HCT116 (cell line): ENCODE results near the gene SPATA21. TPM values are rescaled to one million over a fixed set of nuclear protein-coding genes. Genes with fewer than 3 reads are reported as not detected.

Source experiments
- ATAC-seq: fragments of 200-7000 bp; cut with Tn5 transposase; 2 replicates; pipeline ENCODE4 v1.9.1; 2020; ENCODE audit warnings: mild to moderate bottlenecking, moderate library complexity
- BruUV-seq: library from RNA; stranded (reverse); fragments of 400-500 nt; replicated peaks from 2 replicates; lab custom pipeline; 2021; lab: Mats Ljungman, UMichigan
- CTCF ChIA-PET: fragments of 300-600 bp; sonication (Branson Sonifier 250); formaldehyde crosslinking; loops from one replicate; lab custom pipeline; 2021; ENCODE audit warnings: antibody characterized with exemption; lab: Charles Lee
- POLR2A ChIA-PET: fragments of 300-600, 350-600 bp; sonication (Branson Sonifier 250); formaldehyde crosslinking; loops from one replicate; lab custom pipeline; 2021; ENCODE audit warnings: antibody characterized with exemption; lab: Charles Lee
- RAD21 ChIA-PET, 2 experiments: fragments of 300-600 bp; sonication (Branson Sonifier 250); formaldehyde crosslinking; loops; one replicate each; lab custom pipeline; 2023; ENCODE audit warnings: low total read pairs in 2 of 2; ENCODE audit not compliant: uncharacterized antibody in 2 of 2, unreplicated experiment in 2 of 2, low non-redundant PET in 1 of 2; lab: Charles Lee
- DNase-seq: peaks from one replicate; pipeline ENCODE4 v3.0.0-alpha.2; 2010; ENCODE audit warnings: low read depth, low spot score
- H2AFZ ChIP-seq: fragments of 200-600 bp; shearing (Covaris generic), sonication (generic); 2 replicates; pipeline ENCODE4 v1.6.1; 2017; ENCODE audit warnings: low read depth, mixed run types, mixed read lengths, antibody characterized with exemption, low read length; ENCODE audit not compliant: poor library complexity, severe bottlenecking
- H3K27ac ChIP-seq: 2 replicates; pipeline ENCODE4 v1.5.1; 2012; ENCODE audit warnings: low read depth, low read length
- H3K27me3 ChIP-seq: fragments of 200-600 bp; sonication (generic); 2 replicates; pipeline ENCODE4 v1.6.1; 2016; ENCODE audit warnings: mixed run types, low read length, mixed read lengths; ENCODE audit not compliant: insufficient read depth
- H3K36me3 ChIP-seq, 2 experiments: fragments of 200-500 bp in 1 of 2; fragments of 200-600 bp in 1 of 2; sonication (Bioruptor generic) in 1 of 2; sonication (generic) in 1 of 2; 2 replicates each; pipeline versions ENCODE4 v1.5.1 to v1.6.1; 2014 to 2016; ENCODE audit warnings: low read length in 2 of 2, inconsistent platforms in 1 of 2, mixed read lengths in 1 of 2, mixed run types in 1 of 2; ENCODE audit not compliant: insufficient read depth in 2 of 2, control insufficient read depth in 1 of 2
- H3K4me1 ChIP-seq, 2 experiments: fragments of 200-600 bp in 1 of 2; sonication (generic) in 1 of 2; 2 replicates each; pipeline versions ENCODE4 v1.5.1 to v1.6.1; 2012 to 2017; ENCODE audit warnings: low read length in 2 of 2, inconsistent platforms in 1 of 2, mild to moderate bottlenecking in 1 of 2, mixed read lengths in 1 of 2, mixed run types in 1 of 2, moderate library complexity in 1 of 2; ENCODE audit not compliant: insufficient read depth in 2 of 2, control insufficient read depth in 1 of 2
- H3K4me2 ChIP-seq: fragments of 200-600 bp; sonication (generic); 2 replicates; pipeline ENCODE4 v1.6.1; 2017; ENCODE audit warnings: mixed run types, low read length, mixed read lengths
- H3K4me3 ChIP-seq, 2 experiments: fragments of 200-600 bp in 1 of 2; sonication (generic) in 1 of 2; replicated peaks in 1 of 2; 2 replicates each; pipeline ENCODE4 v1.5.1; 2011 to 2016; ENCODE audit warnings: low read length in 2 of 2, control low read depth in 1 of 2, low read depth in 1 of 2, mild to moderate bottlenecking in 1 of 2, mixed read lengths in 1 of 2, mixed run types in 1 of 2
- H3K79me2 ChIP-seq: fragments of 200-600 bp; sonication (generic); 2 replicates; pipeline ENCODE4 v1.6.1; 2017; ENCODE audit warnings: mild to moderate bottlenecking, mixed run types, low read length, moderate library complexity, mixed read lengths; ENCODE audit not compliant: insufficient read depth
- H3K9ac ChIP-seq: fragments of 200-600 bp; sonication (generic); 2 replicates; pipeline ENCODE4 v1.6.1; 2016; ENCODE audit warnings: low read length, mixed read lengths
- H3K9me2 ChIP-seq: fragments of 200-600 bp; sonication (generic), shearing (Covaris generic); 2 replicates; pipeline ENCODE4 v1.6.1; 2017; ENCODE audit warnings: mixed run types, mild to moderate bottlenecking, moderate library complexity; ENCODE audit not compliant: insufficient read depth
- H3K9me3 ChIP-seq, 2 experiments: fragments of 200-500 bp in 1 of 2; fragments of 200-600 bp in 1 of 2; sonication (Bioruptor generic) in 1 of 2; sonication (generic) in 1 of 2; 2 replicates each; pipeline ENCODE4 v1.6.1; 2014 to 2017; ENCODE audit warnings: low read length in 2 of 2, mixed read lengths in 2 of 2, inconsistent platforms in 1 of 2, low read depth in 1 of 2, mild to moderate bottlenecking in 1 of 2, mixed run types in 1 of 2, moderate library complexity in 1 of 2; ENCODE audit not compliant: control insufficient read depth in 1 of 2, insufficient read depth in 1 of 2
- H4K20me1 ChIP-seq: fragments of 200-600 bp; sonication (generic), shearing (Covaris generic); 2 replicates; pipeline ENCODE4 v1.6.1; 2017; ENCODE audit warnings: mixed run types, mild to moderate bottlenecking, moderate library complexity; ENCODE audit not compliant: insufficient read depth
- ATF3 ChIP-seq: IDR thresholded peaks from 2 replicates; pipeline ENCODE4 v1.6.1; 2012
- CBX3 ChIP-seq: IDR thresholded peaks from 2 replicates; pipeline ENCODE4 v1.6.1; 2012; ENCODE audit warnings: low read depth
- CEBPB ChIP-seq: IDR thresholded peaks from 2 replicates; pipeline ENCODE4 v1.6.1; 2012; ENCODE audit warnings: low read depth
- EGR1 ChIP-seq: IDR thresholded peaks from 2 replicates; pipeline ENCODE4 v1.6.1; 2012; ENCODE audit warnings: low read depth
- FOSL1 ChIP-seq: IDR thresholded peaks from 2 replicates; pipeline ENCODE4 v1.6.1; 2012; ENCODE audit warnings: low read depth
- JUND ChIP-seq: IDR thresholded peaks from 2 replicates; pipeline ENCODE4 v1.6.1; 2012
- POLR2A ChIP-seq: IDR thresholded peaks from 2 replicates; pipeline ENCODE4 v1.7.0; 2011; ENCODE audit warnings: borderline replicate concordance; ENCODE audit not compliant: insufficient read depth, insufficient read length; ENCODE audit errors: extremely low read depth
- ZFX ChIP-seq: fragments of 450-650 bp; IDR thresholded peaks from 2 replicates; pipeline ENCODE4 v1.6.1; 2017
- ZNF274 ChIP-seq: fragments of 200-500 bp; sonication (Bioruptor generic); IDR thresholded peaks from 2 replicates; pipeline ENCODE4 v1.6.1; 2014; ENCODE audit warnings: mild to moderate bottlenecking, low read depth, low read length, inconsistent platforms
- intact Hi-C: fragments of 100-400 bp; cut with micrococcal nuclease; formaldehyde crosslinking; loops from 2 replicates; pipeline ENCODE4 v1.10.0; 2022
- total RNA-seq: library from RNA; stranded (reverse); gene quantifications from one replicate; pipeline ENCODE4 v1.2.1, GENCODE V29; 2021; ENCODE audit not compliant: unreplicated experiment
- TF ChIP-seq, protein P1 (sequence below): IDR thresholded peaks from 2 replicates; pipeline ENCODE4 v1.6.1; 2011; ENCODE audit warnings: mild to moderate bottlenecking, low read length, moderate library complexity; ENCODE audit not compliant: insufficient replicate concordance; ENCODE audit errors: extremely low read depth

The SPATA21 gene
- total RNA-seq, 1 experiment from 2014 or later = not detected

GRCh38 chr1:16418823-16419425, 18.3 kb downstream of the SPATA21 start:
- TF ChIP-seq ZFX (no peak), ZNF274 (no peak), CBX3 (no peak), FOSL1 (no peak), EGR1 (no peak), POLR2A (no peak), CEBPB (no peak), ATF3 (no peak), JUND (no peak)
- TF ChIP-seq, protein P1, sequence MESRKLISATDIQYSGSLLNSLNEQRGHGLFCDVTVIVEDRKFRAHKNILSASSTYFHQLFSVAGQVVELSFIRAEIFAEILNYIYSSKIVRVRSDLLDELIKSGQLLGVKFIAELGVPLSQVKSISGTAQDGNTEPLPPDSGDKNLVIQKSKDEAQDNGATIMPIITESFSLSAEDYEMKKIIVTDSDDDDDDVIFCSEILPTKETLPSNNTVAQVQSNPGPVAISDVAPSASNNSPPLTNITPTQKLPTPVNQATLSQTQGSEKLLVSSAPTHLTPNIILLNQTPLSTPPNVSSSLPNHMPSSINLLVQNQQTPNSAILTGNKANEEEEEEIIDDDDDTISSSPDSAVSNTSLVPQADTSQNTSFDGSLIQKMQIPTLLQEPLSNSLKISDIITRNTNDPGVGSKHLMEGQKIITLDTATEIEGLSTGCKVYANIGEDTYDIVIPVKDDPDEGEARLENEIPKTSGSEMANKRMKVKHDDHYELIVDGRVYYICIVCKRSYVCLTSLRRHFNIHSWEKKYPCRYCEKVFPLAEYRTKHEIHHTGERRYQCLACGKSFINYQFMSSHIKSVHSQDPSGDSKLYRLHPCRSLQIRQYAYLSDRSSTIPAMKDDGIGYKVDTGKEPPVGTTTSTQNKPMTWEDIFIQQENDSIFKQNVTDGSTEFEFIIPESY = no peak
- CTCF ChIA-PET = interaction anchor here (1.4 kb wide), 1 partner anchor 202 kb away, joined by 3 read pairs; no protein-coding TSS in a partner anchor
- no peaks in the 10 kb centered on the region for H3K9me2 ChIP-seq

More at GRCh38 chr1:16418823-16419425, 18.3 kb downstream of the SPATA21 start:
- intact Hi-C loops = no loop called here
- DNase-seq (no peak), ATAC-seq (no peak)
- H3K4me2 ChIP-seq = no peak overlapping the region
- no peaks in the 10 kb centered on the region for H4K20me1 ChIP-seq
- ChIA-PET POLR2A (no interaction called here), RAD21 (no interaction called here)
- no peaks in the 10 kb centered on the region for H3K9me3 ChIP-seq
- H3K27ac ChIP-seq = no peak overlapping the region
- no peaks in the 10 kb centered on the region for H3K79me2 ChIP-seq
- peaks cover 0 to 16% of the 10 kb centered on the region in 2 experiments; a peak in 2 of 4 replicates for H3K4me1 ChIP-seq
- H3K36me3 ChIP-seq = no peaks in the 10 kb centered on the region
- no peaks in the 10 kb centered on the region for H3K27me3 ChIP-seq
- no TSS peak for BruUV-seq
- H3K4me3 ChIP-seq = no peak overlapping the region
- no peak overlapping the region for H3K9ac ChIP-seq
- no peak overlapping the region for H2AFZ ChIP-seq
